HG03457 (cell line): ENCODE results near the gene PUS7L.

ENCODE experiments used
- ATAC-seq: cut with Tn5 transposase; IDR thresholded peaks from one replicate; pipeline ENCODE4 v1.9.1; 2021; ENCODE audit warnings: moderate number of reproducible peaks; ENCODE audit not compliant: unreplicated experiment

The PUS7L gene, protein sequence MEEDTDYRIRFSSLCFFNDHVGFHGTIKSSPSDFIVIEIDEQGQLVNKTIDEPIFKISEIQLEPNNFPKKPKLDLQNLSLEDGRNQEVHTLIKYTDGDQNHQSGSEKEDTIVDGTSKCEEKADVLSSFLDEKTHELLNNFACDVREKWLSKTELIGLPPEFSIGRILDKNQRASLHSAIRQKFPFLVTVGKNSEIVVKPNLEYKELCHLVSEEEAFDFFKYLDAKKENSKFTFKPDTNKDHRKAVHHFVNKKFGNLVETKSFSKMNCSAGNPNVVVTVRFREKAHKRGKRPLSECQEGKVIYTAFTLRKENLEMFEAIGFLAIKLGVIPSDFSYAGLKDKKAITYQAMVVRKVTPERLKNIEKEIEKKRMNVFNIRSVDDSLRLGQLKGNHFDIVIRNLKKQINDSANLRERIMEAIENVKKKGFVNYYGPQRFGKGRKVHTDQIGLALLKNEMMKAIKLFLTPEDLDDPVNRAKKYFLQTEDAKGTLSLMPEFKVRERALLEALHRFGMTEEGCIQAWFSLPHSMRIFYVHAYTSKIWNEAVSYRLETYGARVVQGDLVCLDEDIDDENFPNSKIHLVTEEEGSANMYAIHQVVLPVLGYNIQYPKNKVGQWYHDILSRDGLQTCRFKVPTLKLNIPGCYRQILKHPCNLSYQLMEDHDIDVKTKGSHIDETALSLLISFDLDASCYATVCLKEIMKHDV

DNA sequence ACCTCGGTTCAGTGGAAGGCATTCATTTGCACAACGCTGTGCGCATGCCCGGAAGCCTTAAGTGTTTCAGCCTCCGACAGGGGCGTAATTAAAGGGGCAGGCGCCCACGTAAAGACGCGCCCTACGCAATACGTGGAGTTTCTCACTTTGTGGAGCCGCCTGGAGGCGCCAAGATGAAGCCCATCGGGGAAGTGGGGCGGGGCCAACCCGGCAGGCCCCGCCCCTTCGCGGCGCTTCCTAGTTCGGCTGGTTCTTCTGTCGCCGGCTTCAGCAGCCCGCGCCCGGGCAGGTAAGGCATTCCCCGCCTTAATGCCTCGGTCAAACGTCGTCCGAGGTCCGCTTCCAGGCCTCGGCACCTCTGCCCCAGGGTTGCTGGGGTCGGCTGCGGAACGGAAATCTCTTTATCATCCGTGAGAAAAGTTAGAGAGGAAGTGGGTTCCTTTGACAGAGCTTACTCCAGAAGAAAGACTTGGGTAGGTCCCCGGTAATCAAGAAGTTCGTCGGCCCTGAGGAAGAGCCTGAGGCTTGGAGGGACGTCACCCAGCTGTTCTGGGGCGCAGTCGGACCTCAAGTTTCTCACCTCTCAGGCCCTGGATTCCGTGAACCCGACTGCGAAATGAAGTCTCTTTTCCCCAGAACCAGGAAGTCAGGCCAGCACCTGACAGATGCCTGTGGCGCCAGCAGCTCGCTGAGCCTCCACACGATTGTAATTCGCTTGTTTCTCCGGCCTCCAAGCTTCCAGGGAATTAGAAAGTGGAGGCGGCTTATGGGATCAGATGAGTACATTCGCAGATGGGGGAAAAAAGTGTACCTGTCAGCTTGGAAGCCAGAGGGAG lies at the start of gene PUS7L, which contains the start of gene IRAK4:
Gene PUS7L (minus strand): TSS at position 63 of the 836 bp plus-strand sequence. CDS start 3,545 bp downstream, outside the sequence.
Gene IRAK4 (plus strand): TSS at position 224 of the 836 bp plus-strand sequence. CDS start 9,161 bp downstream, outside the sequence.
- ATAC-seq, result peak; percentile 98

DNA sequence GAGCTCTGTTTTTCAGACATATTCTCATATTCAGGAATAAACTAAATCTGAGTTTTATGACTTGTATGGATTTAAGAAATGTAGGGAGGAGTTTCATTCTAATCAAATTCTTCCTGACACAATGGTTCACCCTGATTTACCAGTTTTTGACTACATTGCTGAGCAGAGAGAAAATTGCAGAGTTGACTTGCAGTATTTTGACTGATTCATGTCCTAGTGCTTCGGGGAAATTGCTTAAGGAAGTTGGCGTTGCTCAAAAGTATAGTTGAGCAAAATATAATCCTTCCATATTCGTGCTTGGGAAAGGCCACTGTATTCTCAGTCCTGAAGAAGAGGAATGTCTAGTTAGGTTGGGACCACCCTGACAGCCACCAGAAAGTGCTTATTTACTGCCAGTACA lies 48.8 kb upstream of the PUS7L start:
- ATAC-seq, result no peak

DNA sequence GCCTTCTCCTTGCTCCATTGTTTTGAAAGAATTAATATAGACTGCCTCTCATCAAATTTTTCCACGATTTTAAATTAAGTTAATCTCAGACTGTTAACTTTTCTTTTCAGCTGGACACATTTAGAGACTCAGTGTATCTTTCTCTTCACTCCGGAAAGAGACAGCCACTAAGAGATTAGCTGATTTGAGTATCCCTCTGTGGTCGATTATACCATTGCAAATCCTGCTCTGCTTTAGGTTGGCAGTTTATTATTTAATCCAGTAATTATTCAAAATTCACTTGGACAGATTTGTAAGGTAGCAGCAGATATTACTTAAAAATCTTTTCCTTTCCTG lies 48.1 kb upstream of the PUS7L start:
- ATAC-seq, result no peak

DNA sequence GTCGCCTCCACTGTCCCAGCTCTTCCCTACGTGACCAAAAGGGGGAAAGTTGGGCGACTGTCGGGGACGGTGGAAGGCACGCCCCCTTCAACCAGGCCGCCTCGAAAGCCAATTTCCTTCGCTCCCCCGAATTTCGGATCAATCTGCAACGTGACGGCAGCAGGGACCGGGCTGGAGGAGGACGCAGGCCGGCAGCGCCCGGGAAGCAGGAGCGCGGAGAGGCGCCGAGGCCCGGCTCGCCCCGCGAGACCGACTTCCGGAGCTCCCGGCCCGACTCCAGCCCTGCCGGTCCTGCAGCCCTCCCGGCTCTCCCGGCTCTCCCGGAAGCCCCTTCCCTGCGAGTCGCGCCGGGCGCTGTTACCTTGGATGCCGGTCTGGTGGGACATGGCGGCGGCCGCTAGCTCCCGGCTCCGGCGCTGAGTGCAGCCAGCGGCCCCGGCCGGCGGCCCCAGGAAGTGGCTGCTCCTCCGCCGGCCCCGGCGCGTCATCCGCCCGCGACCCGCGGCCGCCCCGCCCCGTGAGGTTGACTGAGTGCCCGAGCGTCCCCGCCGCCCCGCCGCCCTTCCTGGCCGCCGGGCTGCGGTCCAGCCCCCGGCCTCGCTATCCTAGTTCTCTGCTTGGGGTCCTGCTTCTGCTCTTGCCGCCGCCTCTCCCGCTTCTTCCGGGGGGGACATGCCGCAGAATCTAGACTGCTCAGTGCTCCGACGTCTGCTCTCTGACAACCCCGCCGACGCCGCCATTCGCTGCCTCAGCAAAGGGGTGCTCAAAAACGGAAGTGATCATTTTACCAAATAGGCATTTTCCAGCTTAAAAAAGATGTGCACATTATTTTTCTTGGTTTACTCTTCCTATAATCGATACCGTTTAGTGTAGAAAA lies 47.5 kb upstream of the PUS7L start, which contains the start of gene TWF1:
Gene TWF1 (minus strand): TSS at position 458 of the 877 bp plus-strand sequence. CDS start 72 bp downstream, at position 386.
- ATAC-seq, result peak; percentile 93

DNA sequence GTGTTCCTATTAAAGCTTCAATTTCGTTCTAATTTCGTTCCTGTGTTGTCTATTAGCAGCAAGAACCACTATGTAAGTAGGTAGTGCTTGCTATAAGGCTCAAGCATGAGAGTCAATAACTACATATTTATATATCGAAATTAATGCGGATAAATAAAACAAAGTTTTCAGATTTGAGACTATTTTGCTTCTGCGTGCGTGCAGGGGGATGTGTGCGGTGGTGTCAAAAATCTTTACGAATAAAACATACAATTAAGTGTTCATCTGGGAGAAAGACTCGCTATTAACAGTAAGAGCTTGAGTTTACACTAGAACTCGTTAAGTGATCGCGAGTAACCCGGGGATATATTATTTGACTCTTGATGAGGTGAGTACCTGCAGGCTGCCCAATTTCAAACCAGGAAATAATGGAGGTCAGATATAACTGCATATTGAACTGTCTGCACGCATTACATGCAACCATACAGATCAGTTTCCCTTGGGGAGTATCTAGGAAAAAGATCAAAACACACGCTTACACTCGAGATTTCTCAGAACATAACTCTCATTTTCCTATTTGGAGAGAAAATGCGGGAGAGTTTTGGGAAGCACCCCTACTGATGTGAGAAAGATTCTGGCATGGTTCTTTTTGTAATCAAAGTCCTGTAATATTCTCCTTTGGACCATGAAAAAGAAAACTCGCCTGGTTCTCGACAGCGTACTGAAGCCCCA lies 46.7 kb upstream of the PUS7L start:
- ATAC-seq, result no peak

DNA sequence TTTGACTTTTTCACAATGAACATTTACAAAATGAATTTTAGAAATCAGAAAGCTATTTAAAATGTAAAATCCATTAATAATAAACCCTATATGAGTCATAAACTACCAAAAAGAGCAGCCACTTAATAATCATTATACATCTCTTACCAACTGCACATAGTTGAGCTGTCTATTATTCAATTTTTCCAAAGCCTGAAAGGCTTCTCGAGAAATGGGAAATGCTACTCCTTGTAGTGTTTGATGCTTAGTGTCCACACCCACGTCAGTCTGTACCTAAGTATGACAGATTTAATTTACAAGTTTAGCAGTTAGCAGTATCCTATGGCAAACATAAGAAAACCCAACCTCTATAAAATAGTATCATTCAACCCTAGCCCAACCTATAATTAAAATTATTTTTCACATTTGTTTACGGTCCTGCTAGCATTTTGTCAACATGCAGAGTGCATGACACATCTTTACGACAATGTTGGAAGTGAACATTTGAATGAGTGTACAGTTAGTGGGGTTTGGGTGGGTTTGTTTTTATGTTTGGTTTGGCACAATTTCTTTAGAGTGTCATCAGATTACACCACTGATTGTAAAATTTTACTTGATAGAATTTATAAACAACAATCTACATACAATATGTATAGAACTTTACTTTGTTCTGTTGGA lies 39.1 kb upstream of the PUS7L start:
- ATAC-seq, result no peak

DNA sequence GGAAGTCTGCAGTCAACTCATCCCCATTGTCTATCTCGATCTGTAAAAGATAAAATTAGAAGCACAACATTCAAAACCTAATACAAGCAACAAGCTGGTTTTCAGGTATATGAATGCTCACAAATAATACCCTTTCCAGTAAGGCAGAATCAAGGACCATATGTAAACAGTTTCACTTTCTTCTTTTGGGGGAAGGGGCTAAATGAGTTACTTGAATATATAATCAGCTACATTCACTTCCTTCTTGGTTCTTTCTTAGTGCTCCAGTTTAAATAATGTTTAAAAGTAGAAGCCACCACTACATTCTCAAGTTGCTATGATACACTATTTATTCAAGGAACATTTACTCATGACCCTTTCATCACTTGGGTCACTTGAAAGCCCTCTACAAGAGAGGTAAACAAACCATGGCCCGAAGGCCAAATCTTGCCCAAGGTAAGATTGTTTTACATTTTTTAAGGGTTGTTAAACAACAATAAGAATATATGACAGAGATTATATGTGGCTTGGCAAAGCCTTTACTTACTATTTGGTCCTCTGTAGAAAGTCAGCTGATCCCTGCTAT lies 37.2 kb upstream of the PUS7L start:
- ATAC-seq, result no peak

DNA sequence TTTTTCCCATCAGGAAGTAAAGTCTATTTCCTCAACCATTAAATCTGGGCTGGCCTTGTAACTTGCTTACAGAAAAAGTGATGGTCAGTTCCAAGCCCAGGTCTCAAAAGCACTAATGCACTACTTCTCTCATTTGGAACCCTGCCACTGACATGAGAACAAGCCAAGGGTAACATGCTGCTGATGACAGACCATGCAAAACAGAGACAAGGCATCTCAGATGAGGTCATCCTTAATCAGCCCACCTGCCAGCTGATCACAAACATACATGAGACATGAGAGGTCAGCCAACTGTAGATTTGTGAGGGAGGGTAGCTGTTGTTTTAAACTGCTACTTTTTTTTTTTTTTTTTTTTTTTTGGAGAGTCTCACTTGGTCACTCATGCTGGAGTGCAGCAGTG lies 31.4 kb upstream of the PUS7L start:
- no peak for ATAC-seq

DNA sequence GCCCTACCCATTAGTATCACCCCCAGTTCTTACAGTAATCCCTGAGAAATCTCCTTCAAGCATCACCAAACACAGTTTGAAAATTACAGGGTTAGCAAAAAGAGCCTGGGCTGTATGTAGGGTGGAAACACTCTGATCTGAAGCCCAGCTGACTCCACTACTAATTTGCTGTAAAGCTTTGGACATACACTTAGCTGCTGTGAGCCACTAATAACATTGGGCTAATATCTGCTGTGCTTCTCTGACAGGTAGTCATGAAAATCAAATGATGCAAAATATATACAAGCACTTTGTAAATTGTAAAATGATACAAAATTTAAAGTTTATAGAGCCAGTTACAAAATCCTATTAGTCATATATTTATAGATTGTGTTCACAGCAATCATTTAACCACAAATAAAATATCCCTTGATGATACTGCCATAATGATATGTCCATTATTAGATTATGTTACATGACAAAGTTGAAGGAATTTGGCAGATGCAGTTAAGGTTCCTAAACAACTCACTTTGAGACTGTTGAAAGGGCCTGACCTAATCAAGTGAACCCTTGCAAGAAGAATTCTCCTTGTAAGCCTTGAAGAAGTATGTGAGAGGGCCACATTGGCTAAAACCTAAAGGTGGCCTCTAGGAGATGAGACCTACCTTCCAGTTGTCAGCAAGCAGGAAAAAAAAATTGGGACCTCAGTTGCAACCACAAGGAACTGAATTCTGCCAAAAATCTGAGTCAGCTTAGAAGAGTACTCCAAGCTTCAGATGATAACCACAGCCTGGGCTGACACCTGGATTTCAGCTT lies 28.5 kb upstream of the PUS7L start:
- ATAC-seq, result no peak

DNA sequence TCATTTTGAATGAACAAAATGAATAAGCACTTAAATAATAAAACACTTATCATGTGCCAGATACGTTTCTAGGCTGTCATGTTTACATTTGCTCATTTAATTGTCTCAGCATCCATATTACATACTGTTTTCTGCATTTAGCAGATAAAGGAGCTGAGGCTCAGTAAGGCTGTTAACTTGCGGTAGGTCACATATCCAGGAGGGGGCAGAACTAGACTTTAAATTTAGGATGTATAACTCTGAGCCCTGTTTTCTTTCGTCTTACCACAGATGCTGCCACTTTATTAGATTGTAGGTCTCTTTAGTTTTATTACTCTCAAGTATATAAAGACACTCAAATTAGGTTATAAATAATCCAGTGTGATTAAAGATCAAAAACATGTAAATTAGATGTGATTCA lies 17.9 kb upstream of the PUS7L start:
- ATAC-seq, result no peak

DNA sequence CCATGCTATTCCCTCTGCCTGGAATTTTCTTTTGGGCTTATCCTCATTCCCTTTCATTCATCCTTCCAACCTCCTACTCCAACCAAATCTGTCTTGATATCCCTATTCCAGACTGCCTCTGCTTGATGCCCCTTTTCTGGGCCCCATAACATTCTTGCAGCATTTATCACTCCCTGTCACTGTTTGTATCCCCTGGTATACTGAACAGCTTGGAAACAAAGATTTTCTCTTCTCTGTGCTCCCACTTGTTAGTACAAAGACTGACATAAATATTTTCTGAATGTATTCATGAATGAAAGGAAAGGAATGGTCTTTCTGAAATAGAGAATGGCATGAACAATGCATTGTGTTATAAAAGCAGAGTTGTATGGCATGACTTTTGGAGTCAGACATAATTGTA lies 7.7 kb upstream of the PUS7L start:
- ATAC-seq, result no peak

DNA sequence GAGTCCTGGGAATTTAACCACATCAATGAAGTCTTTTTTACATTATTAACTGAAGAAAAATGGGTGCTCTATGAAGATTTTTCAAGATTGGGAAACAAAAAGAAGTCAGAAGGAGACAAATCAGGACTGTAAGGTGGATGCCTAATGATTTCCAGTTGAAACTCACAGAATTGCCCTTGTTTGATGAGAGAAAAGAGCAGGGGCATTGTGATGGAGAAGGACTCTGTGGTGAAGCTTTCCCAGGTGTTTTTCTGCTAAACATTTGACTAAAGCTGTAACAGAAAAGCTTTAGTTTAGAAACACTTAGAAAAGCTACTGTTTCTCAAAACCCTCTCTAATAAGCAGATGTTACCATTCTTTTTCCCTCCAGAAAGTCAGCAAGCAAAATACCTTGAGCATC lies 5.9 kb upstream of the PUS7L start:
- ATAC-seq, result no peak

DNA sequence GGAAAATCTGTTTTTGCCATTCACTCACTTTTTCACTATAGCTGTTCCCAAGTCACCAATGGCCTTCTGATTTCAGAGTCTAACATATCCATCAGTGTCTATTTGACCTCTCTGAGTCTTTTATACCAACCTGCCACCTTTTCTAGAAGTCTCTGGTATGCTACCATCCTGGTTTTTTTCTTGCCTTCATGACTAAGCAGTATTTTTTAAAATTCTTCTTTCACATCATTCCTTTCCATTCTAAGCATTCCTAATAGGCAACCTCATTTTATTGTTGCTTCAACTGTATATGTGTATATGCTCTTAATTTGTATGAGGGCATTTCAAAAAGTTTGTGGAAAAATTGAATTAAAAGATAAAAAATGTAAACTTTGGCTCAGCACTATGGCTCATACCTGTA lies 5.2 kb upstream of the PUS7L start:
- ATAC-seq, result no peak

DNA sequence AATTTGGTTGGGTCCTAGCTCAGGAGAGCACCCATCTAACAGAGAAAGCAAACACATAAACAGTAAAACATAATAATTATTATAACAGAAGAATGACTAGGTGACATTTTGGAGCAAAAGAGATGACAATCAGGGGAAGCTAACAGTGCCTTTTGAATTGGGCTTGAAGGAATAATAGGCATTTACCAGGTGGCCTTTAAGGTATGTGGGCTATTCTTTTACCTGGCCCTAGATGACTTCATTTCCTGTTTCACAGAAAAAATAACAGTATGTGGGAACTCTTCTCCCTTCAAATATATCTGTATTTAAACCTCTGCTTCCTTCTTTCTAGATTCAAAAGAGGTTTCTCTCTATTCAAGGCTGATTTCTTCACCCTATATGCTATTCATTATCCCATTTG lies 4.0 kb upstream of the PUS7L start:
- ATAC-seq, result no peak

DNA sequence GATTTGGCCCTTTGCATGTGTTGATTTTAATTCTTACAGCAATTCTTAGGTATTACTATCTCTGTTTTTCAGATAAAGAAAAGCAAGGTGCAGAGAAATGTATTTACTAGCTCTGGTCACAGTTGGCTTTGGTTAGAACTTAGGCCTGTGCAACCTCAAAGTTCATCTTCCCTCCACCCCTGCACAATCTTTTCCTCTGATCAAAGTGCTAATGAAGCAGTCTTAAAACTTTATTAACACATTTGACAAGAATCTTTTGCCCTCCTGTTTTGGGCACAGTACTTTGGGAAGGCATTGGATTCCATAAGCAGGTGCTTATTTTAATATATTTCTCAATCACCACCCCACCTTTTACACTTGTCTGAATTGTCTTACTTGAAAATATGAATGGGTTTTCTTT lies 2.9 kb upstream of the PUS7L start:
- ATAC-seq, result no peak

DNA sequence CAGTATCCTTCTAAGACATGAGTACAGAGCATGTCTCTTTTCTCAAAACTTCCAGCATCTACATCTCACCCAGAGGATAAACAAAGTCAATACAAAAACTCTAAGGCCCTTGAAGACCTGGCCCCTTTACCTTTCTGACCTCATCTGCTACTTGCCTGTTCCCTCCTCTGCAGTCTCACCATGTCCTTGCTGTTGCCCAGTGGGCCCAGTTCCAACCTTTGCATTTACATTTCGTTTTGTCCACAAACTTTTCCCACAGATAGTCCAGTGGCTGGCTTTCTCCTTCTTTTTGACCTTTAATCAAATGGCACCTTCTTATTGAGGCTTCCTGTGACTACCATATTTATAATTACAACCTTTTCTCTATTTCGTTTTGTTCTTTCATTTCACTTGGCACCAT lies 1.8 kb upstream of the PUS7L start:
- no peak for ATAC-seq

DNA sequence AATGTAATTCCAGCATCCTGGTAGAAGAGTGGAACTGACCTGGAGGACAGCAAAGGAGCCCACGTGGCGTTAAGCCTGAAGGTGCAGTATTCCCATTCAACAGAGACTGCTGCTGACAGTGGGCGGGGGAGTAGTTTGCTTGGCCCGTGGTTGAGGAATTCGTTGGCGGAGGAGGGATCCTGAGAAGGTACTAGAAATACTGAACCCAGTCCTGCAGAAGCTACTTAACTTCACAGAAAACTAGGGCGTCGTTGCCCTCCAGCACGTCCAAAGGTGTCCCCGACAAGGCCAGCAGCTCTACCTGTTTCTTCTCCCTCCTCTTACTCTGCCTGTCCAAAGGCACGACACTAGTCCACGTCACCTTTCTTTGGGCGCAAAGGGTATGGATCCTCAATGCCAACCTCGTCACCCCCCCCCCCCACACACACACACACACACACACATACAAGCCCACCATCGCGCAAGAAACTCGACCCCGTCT lies 303 bp downstream of the PUS7L start:
- ATAC-seq, result peak; percentile 3

DNA sequence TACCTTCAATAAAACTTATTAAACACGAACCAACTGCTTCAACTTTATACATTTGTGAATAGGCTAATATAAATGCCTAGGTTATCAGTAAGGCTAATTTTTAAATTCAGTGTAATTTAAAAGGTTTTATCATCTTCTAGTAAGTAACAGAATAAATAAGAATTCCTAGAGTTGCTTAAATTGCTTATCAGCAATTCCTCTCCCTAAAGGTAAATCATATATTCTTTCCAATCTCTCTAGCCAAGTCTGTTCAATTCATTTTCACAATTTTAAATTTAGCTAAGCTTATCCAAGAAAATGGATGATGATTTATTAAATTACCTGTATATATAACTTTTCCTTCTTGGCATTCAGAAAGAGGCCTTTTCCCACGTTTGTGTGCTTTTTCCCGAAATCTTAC lies 4.6 kb downstream of the PUS7L start:
- no peak for ATAC-seq
